H1 (cell line): ENCODE results near the gene PQBP1. TPM values are rescaled to one million over a fixed set of nuclear protein-coding genes. Genes with fewer than 3 reads are reported as not detected.

Source experiments
- CTCF ChIA-PET: fragments of 300-600 bp; sonication (Branson Sonifier 250); formaldehyde crosslinking; loops from one replicate; lab custom pipeline; 2021; ENCODE audit not compliant: partially characterized antibody; lab: Charles Lee
- POLR2A ChIA-PET: fragments of 300-600 bp; sonication (Branson Sonifier 250); formaldehyde crosslinking; loops from one replicate; lab custom pipeline; 2021; ENCODE audit warnings: inconsistent platforms; ENCODE audit not compliant: partially characterized antibody; lab: Charles Lee
- DNase-seq, 2 experiments: peaks; one replicate each; pipeline versions ENCODE4 v3.0.0 to v3.0.0-alpha.2; 2010 to 2022; ENCODE audit warnings: low spot score in 2 of 2, low read depth in 1 of 2, mixed read lengths in 1 of 2
- FAIRE-seq: peaks from 2 replicates; lab custom pipeline; 2011; peaks lifted over from hg19 to GRCh38; lab: Jason Lieb, UNC
- H2AFZ ChIP-seq: 2 replicates; pipeline ENCODE4 v1.8.1; 2012; ENCODE audit warnings: low read length, inconsistent platforms
- H2AK5ac ChIP-seq: 2 replicates; pipeline ENCODE4 v1.6.1; 2013; ENCODE audit warnings: low read depth, low read length
- H2BK120ac ChIP-seq: replicated peaks from 2 replicates; pipeline ENCODE3; 2013; ENCODE audit warnings: low read depth, low read length, inconsistent platforms
- H2BK12ac ChIP-seq: 2 replicates; pipeline ENCODE4 v1.6.1; 2013; ENCODE audit warnings: low read depth, low read length
- H2BK15ac ChIP-seq: 2 replicates; pipeline ENCODE4 v1.6.1; 2013; ENCODE audit warnings: low read length
- H2BK20ac ChIP-seq: 2 replicates; pipeline ENCODE4 v1.6.1; 2013; ENCODE audit warnings: low read length
- H2BK5ac ChIP-seq: 2 replicates; pipeline ENCODE4 v1.6.1; 2013; ENCODE audit warnings: low read depth, low read length
- H3K14ac ChIP-seq: 2 replicates; pipeline ENCODE4 v1.6.1; 2013; ENCODE audit warnings: inconsistent platforms; ENCODE audit not compliant: insufficient read length
- H3K18ac ChIP-seq: 2 replicates; pipeline ENCODE4 v1.6.1; 2013; ENCODE audit warnings: low read length; ENCODE audit errors: extremely low read depth
- H3K23ac ChIP-seq: 2 replicates; pipeline ENCODE4 v1.6.1; 2013; ENCODE audit warnings: inconsistent platforms; ENCODE audit not compliant: insufficient read length
- H3K23me2 ChIP-seq: 2 replicates; pipeline ENCODE4 v1.6.1; 2013; ENCODE audit warnings: low read depth, low read length
- H3K27ac ChIP-seq: 2 replicates; pipeline ENCODE4 v1.6.1; 2011; ENCODE audit warnings: low read depth, low read length, inconsistent platforms
- H3K27me3 ChIP-seq, 4 experiments: replicated peaks in 1 of 4; 1 replicate in 1 of 4; 2 replicates in 3 of 4; pipeline versions ENCODE4 v1.6.1 to v1.8.1; 2011 to 2013; ENCODE audit warnings: low read length in 3 of 4, mild to moderate bottlenecking in 3 of 4, inconsistent platforms in 2 of 4, mixed read lengths in 2 of 4, moderate library complexity in 1 of 4; ENCODE audit not compliant: control insufficient read depth in 3 of 4, insufficient read depth in 3 of 4; ENCODE audit errors: extremely low read depth in 1 of 4
- H3K36me3 ChIP-seq, 4 experiments: 2 replicates each; pipeline versions ENCODE4 v1.6.1 to v1.8.1; 2011 to 2013; ENCODE audit warnings: mild to moderate bottlenecking in 4 of 4, low read length in 3 of 4, moderate library complexity in 2 of 4, control low read depth in 1 of 4, inconsistent platforms in 1 of 4; ENCODE audit not compliant: insufficient read depth in 4 of 4, control insufficient read depth in 2 of 4
- H3K4ac ChIP-seq: replicated peaks from 2 replicates; pipeline ENCODE3; 2013; ENCODE audit warnings: low read length, low read depth, mixed read lengths, inconsistent platforms; ENCODE audit not compliant: insufficient read length
- H3K4me1 ChIP-seq, 4 experiments: replicated peaks in 1 of 4; 1 replicate in 1 of 4; 2 replicates in 3 of 4; pipeline versions ENCODE4 v1.6.1 to v1.8.1; 2011 to 2013; ENCODE audit warnings: low read length in 3 of 4, inconsistent platforms in 2 of 4, mixed read lengths in 1 of 4; ENCODE audit not compliant: insufficient read depth in 4 of 4, control insufficient read depth in 3 of 4
- H3K4me2 ChIP-seq, 2 experiments: 2 replicates each; pipeline versions ENCODE4 v1.6.1 to v1.8.1; 2011 to 2013; ENCODE audit warnings: low read depth in 2 of 2, low read length in 2 of 2, control low read depth in 1 of 2, inconsistent platforms in 1 of 2, mild to moderate bottlenecking in 1 of 2; ENCODE audit not compliant: insufficient read depth in 1 of 2
- H3K4me3 ChIP-seq, 4 experiments: fragments of 200-600, 300-600 bp in 1 of 4; sonication (generic), shearing (Covaris generic), sonication (Bioruptor Twin) in 1 of 4; 2 replicates each; pipeline versions ENCODE4 v1.5.1 to v1.8.1; 2011 to 2016; ENCODE audit warnings: low read length in 4 of 4, low read depth in 3 of 4, control low read depth in 2 of 4, inconsistent platforms in 2 of 4, mild to moderate bottlenecking in 2 of 4, mixed read lengths in 1 of 4, moderate library complexity in 1 of 4; ENCODE audit not compliant: insufficient read depth in 2 of 4; ENCODE audit errors: extremely low read depth in 1 of 4
- H3K56ac ChIP-seq: replicated peaks from 2 replicates; pipeline ENCODE3; 2013; ENCODE audit warnings: low read depth, mild to moderate bottlenecking, mixed read lengths, low read length, inconsistent platforms; ENCODE audit not compliant: insufficient read length
- H3K79me1 ChIP-seq: 2 replicates; pipeline ENCODE4 v1.6.1; 2013; ENCODE audit warnings: low read depth, low read length, control low read depth
- H3K79me2 ChIP-seq, 2 experiments: 2 replicates each; pipeline versions ENCODE4 v1.6.1 to v1.8.1; 2012 to 2013; ENCODE audit warnings: low read length in 2 of 2, mild to moderate bottlenecking in 2 of 2, inconsistent platforms in 1 of 2; ENCODE audit not compliant: insufficient read depth in 2 of 2, control insufficient read depth in 1 of 2
- H3K9ac ChIP-seq, 4 experiments: replicated peaks in 1 of 4; 1 replicate in 1 of 4; 2 replicates in 3 of 4; pipeline versions ENCODE4 v1.6.1 to v1.8.1; 2011 to 2013; ENCODE audit warnings: low read depth in 3 of 4, low read length in 3 of 4, control low read depth in 2 of 4, mild to moderate bottlenecking in 2 of 4, moderate library complexity in 2 of 4, inconsistent platforms in 1 of 4; ENCODE audit errors: extremely low read depth in 1 of 4
- H3K9me3 ChIP-seq, 2 experiments: 2 replicates each; pipeline versions ENCODE4 v1.6.1 to v1.8.1; 2012 to 2013; ENCODE audit warnings: mild to moderate bottlenecking in 2 of 2, moderate library complexity in 2 of 2, control low read depth in 1 of 2, inconsistent platforms in 1 of 2, low read depth in 1 of 2, low read length in 1 of 2, mixed read lengths in 1 of 2; ENCODE audit not compliant: insufficient read depth in 2 of 2
- H4K20me1 ChIP-seq, 2 experiments: replicated peaks in 1 of 2; 2 replicates each; pipeline versions ENCODE3 to v1.8.1; 2011 to 2013; ENCODE audit warnings: inconsistent platforms in 2 of 2, low read length in 2 of 2, mild to moderate bottlenecking in 1 of 2; ENCODE audit not compliant: insufficient read depth in 2 of 2, control insufficient read depth in 1 of 2
- H4K5ac ChIP-seq: 2 replicates; pipeline ENCODE4 v1.6.1; 2013; ENCODE audit warnings: low read length, low read depth, mixed read lengths, inconsistent platforms; ENCODE audit not compliant: insufficient read length
- H4K8ac ChIP-seq: 2 replicates; pipeline ENCODE4 v1.8.0; 2013; ENCODE audit warnings: mild to moderate bottlenecking, moderate library complexity, low read length, inconsistent platforms; ENCODE audit not compliant: insufficient read depth; ENCODE audit errors: extremely low read depth
- H4K91ac ChIP-seq: replicated peaks from 2 replicates; pipeline ENCODE3; 2013; ENCODE audit warnings: low read length, mixed read lengths, inconsistent platforms; ENCODE audit not compliant: insufficient read length
- ASH2L ChIP-seq: fragments of 200-600, 300-600 bp; sonication (generic); IDR thresholded peaks from one replicate; pipeline ENCODE4 v1.7.1; 2017; ENCODE audit warnings: low read length
- CHD1 ChIP-seq: IDR thresholded peaks from 2 replicates; pipeline ENCODE4 v1.6.1; 2012; ENCODE audit warnings: low read depth, low read length, improper control_type of control experiment
- PHF8 ChIP-seq: fragments of 200-600 bp; sonication (generic); conservative IDR thresholded peaks from 2 replicates; pipeline ENCODE4 v1.7.1; 2012; ENCODE audit warnings: low read depth, mild to moderate bottlenecking, inconsistent platforms, low read length, moderate library complexity
- RAD21 ChIP-seq, 2 experiments: IDR thresholded peaks in 1 of 2; conservative IDR thresholded peaks in 1 of 2; 2 replicates each; pipeline ENCODE4 v1.6.1; 2011; ENCODE audit warnings: low read depth in 2 of 2, low read length in 2 of 2, improper control_type of control experiment in 1 of 2, inconsistent platforms in 1 of 2, mild to moderate bottlenecking in 1 of 2, moderate library complexity in 1 of 2
- RBBP5 ChIP-seq: IDR thresholded peaks from 2 replicates; pipeline ENCODE4 v1.7.1; 2012; ENCODE audit warnings: low read depth, mild to moderate bottlenecking, inconsistent platforms, low read length, moderate library complexity, borderline replicate concordance
- SP2 ChIP-seq: IDR thresholded peaks from 2 replicates; pipeline ENCODE4 v1.6.1; 2012; ENCODE audit warnings: mild to moderate bottlenecking, low read length, inconsistent platforms
- TAF7 ChIP-seq: optimal IDR thresholded peaks from 2 replicates; pipeline ENCODE3; 2011; ENCODE audit warnings: low read depth, mild to moderate bottlenecking, inconsistent platforms, low read length, moderate library complexity, borderline replicate concordance
- TEAD4 ChIP-seq: IDR thresholded peaks from 2 replicates; pipeline ENCODE4 v1.6.1; 2012; ENCODE audit warnings: low read depth, low read length, inconsistent platforms, mixed read lengths
- WGBS, 2 experiments: shearing (Covaris generic) in 1 of 2; methylation state at CpG; one replicate each; pipeline versions ENCODE4 v1.1.6 to v1.1.7; 2013 to 2015; ENCODE audit warnings: low lambda C conversion rate in 2 of 2, mixed read lengths in 2 of 2, inconsistent platforms in 1 of 2, low coverage in 1 of 2, missing lambda C conversion rate in 1 of 2; ENCODE audit not compliant: insufficient replicate concordance in 2 of 2, insufficient coverage in 1 of 2, insufficient read length in 1 of 2; ENCODE audit errors: extremely low coverage in 1 of 2, missing lambda C conversion rate in 1 of 2; 5-methylcytosine and 5-hydroxymethylcytosine counted together
- polyA plus RNA-seq, 7 experiments: library from polyadenylated mRNA; depleted of rRNA in 3 of 7; stranded (reverse) in 5 of 7; unstranded in 2 of 7; fragments of >200 nt in 5 of 7; fragments of 200-250 nt in 2 of 7; gene quantifications; 1 replicate in 5 of 7; 2 replicates in 1 of 7; 4 replicates in 1 of 7; pipeline versions ENCODE4 v1.2.1 to v1.2.3, GENCODE V29; 2011 to 2013; ENCODE audit warnings: missing spikeins in 2 of 7, mixed read lengths in 2 of 7
- total RNA-seq: library from RNA; stranded (reverse); fragmentation: NEBNext Ultra II Directional; extraction: Animal tissue kit (Norgen Biotek cat#: 25700); gene quantifications from 2 replicates; pipeline ENCODE4 v1.2.1, GENCODE V29; 2021
- TF ChIP-seq, protein P1 (sequence below): IDR thresholded peaks from 2 replicates; pipeline ENCODE4 v1.6.1; 2011; ENCODE audit warnings: low read length, improper control_type of control experiment

Gene PQBP1
- total and polyA plus RNA-seq, 2 of the 8 experiments (the other 6 are each of a cell fraction or from before 2014, with no cell fraction given): 91.7 to 95.9 TPM

DNA sequence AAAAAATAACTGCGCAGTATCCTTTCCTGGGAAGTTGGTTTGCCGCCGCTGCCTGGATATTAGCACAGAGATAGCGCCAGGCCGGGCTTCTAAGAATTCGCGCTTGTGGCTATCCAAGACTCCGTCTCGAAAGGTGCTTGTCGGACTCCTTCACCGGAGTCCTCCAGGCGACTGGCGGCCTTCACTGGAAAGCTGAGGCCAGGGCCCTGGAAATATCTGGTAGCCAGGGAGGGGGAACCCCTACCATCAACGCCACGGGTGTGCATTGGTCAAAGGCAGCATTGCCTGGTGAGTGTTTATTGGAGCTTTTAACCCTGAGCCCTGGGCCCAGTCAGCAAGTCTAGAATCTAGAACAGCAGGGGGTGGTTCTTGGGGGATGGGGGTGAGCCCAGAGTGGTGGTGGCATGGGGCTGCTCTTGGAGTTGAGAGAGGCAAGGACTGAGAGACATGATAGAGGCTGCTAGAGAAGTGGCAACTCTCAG is 21.7 kb downstream of the PQBP1 start:
- H2BK12ac ChIP-seq: 0 out of 2 replicates have a peak overlapping the region, but pooled peaks have one; percentile 84
- H3K18ac ChIP-seq: no peak overlapping the region; the same call in 1 of the 2 replicates
- no peak overlapping the region for H2AFZ ChIP-seq
- no peak overlapping the region for H3K23ac ChIP-seq
- H3K4me1 ChIP-seq: peaks cover 8 to 15% (median 13%) of the 10 kb centered on the region in 4 experiments; a peak in 6 of 7 replicates
- no peaks in the 10 kb centered on the region for H3K79me1 ChIP-seq
- ChIA-PET CTCF (interaction anchor here (2.2 kb wide), 1 partner anchor 27 kb away, joined by 6 read pairs; no protein-coding TSS in a partner anchor), POLR2A (interaction anchor here (0.6 to 30.9 kb wide), 8 partner anchors 9 to 1000 kb away, joined by 3 to 572 read pairs (median 4); partner anchors contain the start of genes PQBP1 and TIMM17B)
- no peaks in the 10 kb centered on the region; a peak in 1 of 4 replicates for H3K9me3 ChIP-seq
- peak overlapping the region; percentile 79 to 94 for H3K4me2 ChIP-seq
- peak overlapping the region in 3 of 4 experiments; percentile 60 to 83 (median 74); a peak in 6 of 7 replicates for H3K9ac ChIP-seq
- H3K27ac ChIP-seq: peak overlapping the region; percentile 83
- peaks cover 11% of the 10 kb centered on the region for H3K23me2 ChIP-seq
- peaks cover 4 to 41% (median 21%) of the 10 kb centered on the region in 4 experiments; a peak in 7 of 8 replicates for H3K36me3 ChIP-seq
- peak overlapping the region; percentile 68 for H4K5ac ChIP-seq
- peak; percentile 7 for FAIRE-seq
- no peak overlapping the region for H2BK15ac ChIP-seq
- H4K91ac ChIP-seq: peak overlapping the region; percentile 81
- H4K20me1 ChIP-seq: peaks cover 10 to 20% of the 10 kb centered on the region in 2 experiments
- peak overlapping the region; percentile 46 for H3K56ac ChIP-seq
- no peak overlapping the region for H3K14ac ChIP-seq
- H2AK5ac ChIP-seq: peak overlapping the region; percentile 93; the same call in 1 of the 2 replicates
- no peaks in the 10 kb centered on the region for H3K27me3 ChIP-seq
- H3K4me3 ChIP-seq: peak overlapping the region; percentile 52 to 96 (median 75)
- H4K8ac ChIP-seq: peak overlapping the region; percentile 95; the same call in 1 of the 2 replicates
- no peak overlapping the region for H3K4ac ChIP-seq
- peaks cover 16 to 61% of the 10 kb centered on the region in 2 experiments for H3K79me2 ChIP-seq
- TF ChIP-seq CHD1 (no peak), RAD21 (IDR thresholded peaks at IDR 0.05 in 1 of 2, conservative IDR thresholded peaks at IDR 0.05 in 1 of 2; ENCODE audit: low read depth in 2 of 2, low read length in 2 of 2) (no peak), ASH2L (no peak), PHF8 (peak; percentile 18; the same call in 1 of the 2 replicates), TEAD4 (no peak), RBBP5 (no peak), TAF7 (no peak), SP2 (no peak)
- TF ChIP-seq, protein P1, sequence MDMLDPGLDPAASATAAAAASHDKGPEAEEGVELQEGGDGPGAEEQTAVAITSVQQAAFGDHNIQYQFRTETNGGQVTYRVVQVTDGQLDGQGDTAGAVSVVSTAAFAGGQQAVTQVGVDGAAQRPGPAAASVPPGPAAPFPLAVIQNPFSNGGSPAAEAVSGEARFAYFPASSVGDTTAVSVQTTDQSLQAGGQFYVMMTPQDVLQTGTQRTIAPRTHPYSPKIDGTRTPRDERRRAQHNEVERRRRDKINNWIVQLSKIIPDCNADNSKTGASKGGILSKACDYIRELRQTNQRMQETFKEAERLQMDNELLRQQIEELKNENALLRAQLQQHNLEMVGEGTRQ: no peak
- TF ChIP-seq, all 59 proteins: peak for 1
- DNase-seq: peak in 1 of 2 experiments; percentile 56
- no peak overlapping the region for H2BK20ac ChIP-seq
- H2BK5ac ChIP-seq: peak overlapping the region; percentile 96
- H2BK120ac ChIP-seq: peak overlapping the region; percentile 33
- WGBS, 2 experiments: 4% methylated on average over 13 of the region's 15 CpGs; no CpG with 5 or more reads in 1 of the 2 experiments
